GM18498 (cell line): ENCODE results near the gene PSRC1.
"Not testable (repeated sequence)": the region's sequence is repeated elsewhere in the genome, so short reads cannot be mapped to it uniquely, and the experiment has no call there.

Source experiments
- ATAC-seq: cut with Tn5 transposase; IDR thresholded peaks from one replicate; pipeline ENCODE4 v1.9.1; 2021; ENCODE audit warnings: mild to moderate bottlenecking, moderate library complexity; ENCODE audit not compliant: unreplicated experiment

Gene PSRC1

DNA sequence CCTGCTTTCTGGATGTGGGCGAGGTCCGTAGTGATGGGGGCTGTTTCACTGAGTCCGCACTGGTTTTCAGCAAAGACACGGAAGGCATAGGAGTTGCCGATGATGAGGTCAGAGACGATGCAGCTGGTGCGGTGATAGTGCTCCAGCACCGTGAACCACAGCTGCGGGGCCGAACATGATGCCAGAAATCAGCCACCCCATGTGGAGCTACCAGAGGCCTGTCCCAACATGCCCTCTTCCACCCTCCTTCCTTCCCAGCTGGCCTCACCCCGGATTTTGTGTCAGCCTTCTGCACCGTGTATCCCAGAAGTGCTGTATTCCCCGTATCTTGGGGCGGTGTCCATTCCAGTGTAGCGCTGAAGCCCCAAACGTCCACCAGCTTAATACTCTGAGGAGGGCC, 13.8 kb upstream of the PSRC1 start:
- ATAC-seq, result no peak

DNA sequence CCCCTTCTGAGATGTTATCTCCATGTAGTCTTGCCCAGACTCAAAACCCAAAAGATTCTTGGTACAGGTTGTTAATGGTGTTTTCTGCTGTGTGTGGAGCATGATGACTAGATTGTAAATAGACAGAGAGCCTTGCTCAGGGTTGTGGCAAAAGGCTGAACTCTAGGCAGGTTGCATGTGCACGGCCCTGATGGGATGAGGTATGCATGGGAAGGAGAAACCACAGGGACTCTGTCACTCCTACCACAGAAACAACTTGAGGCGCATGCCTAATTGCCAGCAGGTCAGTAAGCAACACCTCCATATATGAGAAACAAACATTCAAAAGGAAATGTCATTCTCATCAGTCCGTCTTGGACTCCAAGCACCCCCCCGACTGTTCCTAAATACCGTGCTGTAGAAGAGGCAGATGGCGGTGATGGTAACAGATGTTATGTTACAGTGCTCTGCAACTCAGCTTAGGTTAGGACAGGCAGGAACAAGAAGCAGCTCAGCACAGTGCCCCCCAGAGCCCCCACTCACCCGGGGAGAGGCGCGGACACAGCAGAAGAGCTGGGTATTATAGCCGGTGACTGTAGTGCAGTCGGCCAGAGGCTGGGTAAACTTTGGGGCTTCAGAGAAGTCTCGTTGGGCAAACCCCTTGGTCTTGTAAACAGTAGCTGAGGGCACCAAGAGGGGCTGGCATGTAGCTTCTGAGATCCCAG, 12.9 kb upstream of the PSRC1 start:
- no peak for ATAC-seq

DNA sequence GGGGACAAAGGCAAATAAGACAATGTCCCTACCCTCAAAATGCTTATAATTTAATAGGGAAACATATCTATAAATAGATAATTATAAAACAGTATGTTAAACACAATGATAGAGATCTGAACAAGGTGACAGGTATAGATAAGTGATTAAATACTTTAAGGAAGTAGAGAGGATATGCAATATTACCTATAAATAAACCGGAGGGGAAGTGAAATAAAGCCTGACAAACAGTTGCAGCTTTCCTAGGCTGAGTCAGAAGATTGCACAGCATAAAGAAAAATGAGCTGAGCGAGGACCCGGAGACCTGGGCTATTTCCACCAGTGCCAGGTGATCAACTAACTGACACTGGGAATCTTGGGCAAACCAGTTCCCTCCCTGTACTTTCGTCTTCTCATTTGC, 11.5 kb upstream of the PSRC1 start:
- no peak for ATAC-seq

DNA sequence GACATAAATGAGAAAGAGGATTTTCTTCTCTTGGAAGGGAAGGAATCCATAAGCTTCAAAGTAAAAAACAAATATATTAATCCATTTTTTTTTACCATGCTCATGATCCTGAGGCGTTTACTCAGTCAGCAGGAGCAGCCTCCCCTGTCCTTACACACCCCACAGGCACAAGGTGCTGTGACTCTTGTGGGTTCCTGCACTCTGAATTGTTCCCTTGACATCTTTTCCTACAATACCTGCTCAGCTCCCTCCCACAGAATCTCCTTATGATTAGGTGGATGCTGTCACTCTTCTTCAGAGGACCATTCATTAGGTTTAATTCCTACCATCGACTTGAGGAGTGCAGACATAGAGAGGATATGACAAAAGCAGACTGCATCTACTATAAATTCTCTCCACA, 10.1 kb upstream of the PSRC1 start:
- ATAC-seq, result no peak

DNA sequence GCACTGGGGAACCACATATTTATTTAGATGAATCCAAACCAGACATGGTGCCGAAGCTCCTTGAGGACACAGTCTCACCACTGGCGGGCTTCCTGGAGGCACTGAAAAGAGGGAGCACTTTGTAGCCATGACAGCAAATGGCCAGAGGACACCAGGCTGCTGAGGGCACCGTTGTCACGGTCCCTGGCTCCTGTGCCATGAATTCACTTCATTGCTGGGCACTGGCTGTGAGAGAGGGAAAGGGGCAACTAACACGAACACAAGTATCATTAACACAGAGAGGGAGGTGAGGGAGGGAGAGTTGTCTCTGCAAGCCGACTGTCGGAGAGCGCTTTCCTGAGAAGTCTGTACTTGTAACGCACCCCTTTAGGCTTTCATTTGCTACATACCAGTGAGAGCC, 9.4 kb upstream of the PSRC1 start:
- no peak for ATAC-seq

DNA sequence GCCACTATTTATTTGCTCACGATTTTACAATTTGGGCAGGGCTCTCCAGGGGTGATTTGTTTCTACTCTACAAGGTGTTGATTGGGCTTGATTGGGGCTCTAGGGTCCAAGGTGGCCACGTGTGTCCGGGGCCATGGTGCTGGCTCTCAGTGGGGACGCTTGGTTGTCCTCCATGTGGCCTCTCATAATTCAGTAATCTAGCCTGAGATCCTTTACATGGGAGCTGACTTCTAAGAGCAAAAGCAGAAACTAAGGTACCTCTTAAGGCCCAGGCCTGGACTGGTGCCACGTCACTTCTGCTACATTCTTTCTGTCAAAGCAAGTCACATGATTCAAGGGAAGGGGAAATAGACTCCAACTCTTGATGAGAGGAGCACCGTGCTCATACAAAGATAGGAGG, 8.1 kb upstream of the PSRC1 start:
- ATAC-seq, result no peak

DNA sequence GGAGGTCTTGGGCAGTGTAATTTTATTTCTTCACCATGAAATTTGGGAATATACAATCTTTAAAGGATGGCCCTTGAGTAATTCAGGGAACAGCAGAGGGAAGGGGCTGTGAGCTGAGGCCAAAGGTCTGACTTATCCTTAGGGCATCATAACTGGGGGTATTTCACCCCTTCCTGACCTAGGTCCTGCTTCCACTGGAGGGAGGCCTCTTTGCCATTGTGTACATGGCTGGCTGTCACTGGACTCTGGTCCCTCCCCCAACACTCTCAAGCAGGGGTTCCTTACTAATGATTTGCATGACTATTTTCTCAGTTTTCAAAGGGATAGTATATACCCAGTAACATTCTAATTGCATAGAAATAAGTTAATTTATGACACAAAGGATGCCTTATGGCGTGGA, 7.2 kb upstream of the PSRC1 start:
- ATAC-seq, result no peak

DNA sequence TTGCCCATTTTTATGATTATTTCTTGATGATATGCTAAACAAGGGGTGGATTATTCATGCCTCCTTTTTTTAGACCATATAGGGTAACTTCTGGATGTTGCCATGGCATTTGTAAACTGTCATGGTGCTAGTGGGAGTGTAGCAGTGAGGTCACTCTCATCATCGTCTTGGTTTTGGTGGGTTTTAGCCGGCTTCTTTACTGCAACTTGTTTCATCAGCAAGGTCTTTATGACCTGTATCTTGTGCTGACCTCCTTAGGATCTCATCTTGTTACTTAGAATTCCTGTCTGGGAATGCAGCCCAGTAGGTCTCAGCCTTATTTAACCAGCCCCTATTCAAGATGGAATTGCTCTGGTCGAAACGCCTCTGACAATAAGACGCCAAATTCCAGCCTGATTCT, 3.8 kb upstream of the PSRC1 start:
- not testable (repeated sequence) for ATAC-seq

DNA sequence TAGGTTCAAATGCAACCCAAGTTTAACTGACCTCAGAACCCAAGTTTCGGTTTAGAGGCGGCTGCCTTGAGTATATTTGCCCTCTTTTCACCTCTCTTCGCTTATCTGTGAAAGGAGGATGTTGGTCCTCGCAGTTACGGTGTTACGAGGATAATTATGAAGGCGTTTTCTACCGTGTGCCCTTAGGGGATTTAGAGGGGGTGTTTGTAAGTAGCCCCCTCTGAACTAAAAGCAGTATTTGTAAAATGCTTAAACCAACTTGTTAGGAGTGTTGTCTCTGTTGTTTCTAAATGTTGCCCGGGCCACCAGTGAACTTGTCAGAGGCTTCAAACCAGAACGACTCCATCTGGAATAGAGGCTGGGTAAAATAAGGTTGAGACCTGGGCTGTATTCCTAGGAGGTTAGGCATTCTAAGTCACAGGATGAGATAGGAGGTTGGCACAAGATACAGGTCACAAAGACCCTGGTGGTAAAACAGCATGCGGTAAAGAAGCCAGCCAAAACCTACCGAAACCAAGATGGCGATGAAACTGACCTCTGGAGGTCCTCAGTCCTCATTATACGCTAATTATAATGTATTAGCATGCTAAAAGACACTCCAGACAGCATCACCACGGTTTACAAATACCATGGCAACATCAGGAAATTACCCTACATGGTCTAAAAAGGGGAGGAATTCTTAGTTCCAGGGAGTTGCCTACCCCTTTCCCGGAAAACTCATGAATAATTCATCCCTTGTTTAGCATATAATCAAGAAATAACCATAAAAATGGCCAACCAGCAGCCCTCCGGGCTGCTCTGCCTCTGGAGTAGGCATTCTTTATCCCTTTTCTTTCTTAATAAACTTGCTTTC, 1.0 kb upstream of the PSRC1 start:
- no peak for ATAC-seq

DNA sequence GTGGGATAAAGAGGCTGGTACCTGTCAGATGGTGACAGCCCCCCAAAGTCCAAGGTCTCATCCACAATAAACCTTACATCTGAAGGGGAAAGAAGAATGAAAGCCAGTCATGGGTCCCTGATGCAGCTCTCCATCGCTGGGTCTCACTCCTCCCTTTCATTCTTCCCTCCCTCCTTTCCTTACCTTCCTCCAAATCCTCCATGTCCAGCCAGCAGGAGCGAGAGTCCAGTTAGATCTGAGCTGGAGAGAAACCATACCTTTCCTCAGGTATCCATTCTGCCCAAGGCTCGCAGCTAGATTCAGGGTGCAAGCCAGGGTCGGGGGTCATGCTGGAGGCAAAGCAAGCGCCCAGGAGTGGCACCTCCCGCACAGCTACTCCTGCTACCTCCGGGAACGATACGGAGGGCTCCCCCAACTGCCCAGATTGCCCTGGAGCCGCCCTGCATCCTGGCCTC, 421 bp downstream of the PSRC1 start:
- no peak for ATAC-seq

DNA sequence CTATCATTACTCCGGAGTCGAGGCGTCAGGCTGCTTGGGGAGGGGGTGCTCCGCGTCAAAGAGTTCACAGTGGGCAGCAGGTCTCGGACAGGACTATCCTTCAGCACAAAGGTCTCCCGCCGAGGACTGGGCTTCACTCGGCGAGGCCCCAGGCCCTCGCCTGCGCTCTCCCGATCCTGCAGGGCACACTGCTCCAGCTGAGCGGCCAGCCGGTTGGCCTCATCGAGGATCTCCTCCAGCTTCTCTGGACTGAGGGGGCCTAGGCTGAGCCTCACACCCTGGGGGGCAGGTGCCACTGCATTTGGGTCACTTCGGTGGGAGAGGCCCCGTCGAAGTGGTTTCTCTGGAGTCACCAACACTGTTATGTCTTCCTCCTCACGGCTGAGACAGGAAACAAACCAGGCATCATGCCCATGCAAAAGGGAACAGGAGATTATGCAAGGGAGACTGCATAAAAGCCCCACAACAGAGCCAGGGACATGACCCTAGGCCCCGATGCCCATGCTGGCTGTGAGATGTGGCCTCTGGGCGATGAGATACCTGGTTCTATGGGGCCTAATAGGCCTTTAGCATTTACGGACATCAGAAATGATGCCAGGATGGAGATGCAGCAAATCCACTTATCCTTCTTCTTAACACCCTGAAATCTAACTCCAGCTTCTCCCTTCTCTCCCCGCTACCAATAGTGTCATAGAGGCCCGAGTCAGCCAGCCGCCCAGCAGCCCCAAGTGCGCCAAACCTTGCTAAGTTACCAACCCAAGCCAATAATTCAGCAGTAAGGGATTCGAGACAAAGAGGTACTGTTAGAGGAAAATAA, 1.1 kb downstream of the PSRC1 start:
- ATAC-seq, result no peak

DNA sequence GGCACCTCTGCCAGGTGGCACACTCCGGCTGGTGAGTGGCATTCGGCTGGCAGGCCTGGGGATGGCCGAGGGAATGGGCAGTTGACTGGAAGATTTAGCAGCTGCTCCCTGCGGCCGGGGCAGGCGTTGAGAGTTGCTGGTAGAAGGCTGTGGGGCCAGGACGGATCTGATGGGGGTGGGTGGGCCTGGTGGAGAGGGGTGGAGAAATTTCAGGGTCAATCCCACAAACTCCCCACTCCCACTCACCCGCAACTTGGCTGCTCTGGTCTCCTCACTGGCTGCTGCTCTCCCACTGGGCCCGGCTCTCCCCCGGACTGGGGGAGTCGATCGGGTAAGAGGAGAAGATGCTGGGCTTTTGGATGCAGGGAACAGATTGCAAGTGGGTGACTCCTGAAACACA, 2.1 kb downstream of the PSRC1 start:
- no peak for ATAC-seq

DNA sequence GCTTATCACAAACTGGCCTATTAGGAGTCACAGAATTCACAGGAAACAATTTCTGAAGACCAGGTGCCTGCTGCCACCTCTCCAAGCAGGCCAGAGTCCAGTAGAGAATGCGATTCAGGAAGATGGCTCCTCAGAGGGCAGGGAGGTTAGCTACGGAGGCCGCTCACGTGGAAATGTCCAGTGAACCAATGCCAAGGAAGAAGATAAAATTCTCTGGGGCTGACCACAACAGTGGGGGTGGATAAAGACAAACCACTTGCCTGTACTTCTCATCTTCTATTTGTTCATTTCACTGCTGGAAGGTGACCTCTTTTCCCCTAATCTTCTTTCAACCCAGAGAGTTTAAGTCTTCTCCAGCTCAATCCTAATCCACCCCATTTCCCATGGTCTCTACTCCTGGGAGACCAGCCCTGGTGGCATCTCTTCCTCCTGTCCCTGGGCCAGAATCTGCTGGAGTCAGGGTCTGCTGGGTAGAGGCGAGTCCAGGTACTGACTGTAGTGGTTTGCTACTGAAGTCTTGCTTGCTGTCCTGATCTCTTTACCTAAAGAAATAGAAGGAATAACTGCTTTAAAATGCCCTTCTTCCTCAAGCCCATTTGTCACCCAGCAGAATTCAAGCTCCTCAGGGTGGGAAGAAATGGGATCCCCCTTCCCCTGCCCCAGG, 3.2 kb downstream of the PSRC1 start:
- no peak for ATAC-seq

DNA sequence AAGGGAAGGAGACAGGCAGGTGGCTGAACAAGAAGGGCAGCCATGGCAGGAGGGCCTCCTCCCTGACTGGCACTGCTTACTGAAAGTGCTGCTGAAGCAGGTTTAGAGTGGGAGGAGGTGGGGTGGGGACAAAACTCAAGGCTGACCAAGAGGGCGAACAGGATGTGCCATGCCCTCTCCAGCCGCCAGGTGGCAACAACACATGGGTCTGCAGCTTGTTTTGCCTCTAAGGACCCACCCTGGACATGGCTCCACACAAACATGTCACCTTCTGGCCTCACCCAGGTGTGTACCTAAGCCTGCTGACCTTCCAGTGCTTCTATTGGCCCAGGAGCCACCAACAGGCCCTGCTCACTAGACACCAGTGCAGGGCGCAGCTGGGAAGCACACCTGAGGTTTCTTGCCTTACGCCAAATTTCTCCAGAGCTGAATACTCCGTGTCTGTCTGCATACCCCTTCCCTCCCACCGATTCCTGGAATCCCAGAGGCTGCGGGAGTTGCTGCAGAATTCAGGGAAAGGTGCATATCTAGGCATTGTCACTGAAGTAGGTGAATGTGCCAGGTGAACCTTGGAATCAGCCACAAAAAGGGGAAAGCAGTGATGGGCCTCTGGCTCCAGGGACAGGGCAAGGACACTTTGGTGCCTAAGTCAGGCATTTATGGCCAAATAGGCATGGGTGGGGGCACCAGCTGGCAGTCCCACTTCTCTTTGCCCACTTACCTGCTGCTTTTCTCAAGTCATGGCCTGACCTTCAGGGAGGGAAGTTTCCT, 5.3 kb downstream of the PSRC1 start:
- ATAC-seq, result peak; percentile 86

DNA sequence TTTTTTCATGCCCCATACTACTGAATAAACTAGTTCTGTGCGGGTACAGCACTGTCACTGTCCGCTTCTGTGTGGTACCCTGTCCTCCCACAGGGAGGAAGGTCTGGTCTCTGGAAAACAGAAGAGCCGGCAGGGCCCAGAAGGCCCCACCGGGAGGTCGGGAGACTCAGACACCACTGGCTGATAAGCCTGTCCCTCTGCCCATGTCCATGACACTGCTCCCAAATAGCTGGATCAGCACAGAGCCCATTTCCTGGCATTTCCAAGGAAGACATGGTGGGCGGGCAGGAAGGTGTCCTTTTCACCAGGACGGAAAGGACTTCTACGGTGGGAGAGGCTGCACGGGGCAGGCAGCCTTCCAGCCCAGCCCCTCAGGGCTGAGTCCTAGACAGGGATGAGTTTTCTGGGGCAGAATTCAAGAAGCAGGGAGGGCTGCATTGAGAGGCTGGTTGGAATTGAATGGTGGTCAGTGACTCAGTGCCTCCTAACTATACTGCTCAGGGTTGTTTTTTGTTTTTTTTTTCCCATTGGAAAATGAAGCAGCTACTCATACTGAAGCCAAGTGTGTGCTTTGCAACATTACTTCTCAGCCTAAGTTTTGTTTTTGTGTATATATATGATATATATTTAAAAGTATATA, 7.1 kb downstream of the PSRC1 start:
- ATAC-seq, result no peak

DNA sequence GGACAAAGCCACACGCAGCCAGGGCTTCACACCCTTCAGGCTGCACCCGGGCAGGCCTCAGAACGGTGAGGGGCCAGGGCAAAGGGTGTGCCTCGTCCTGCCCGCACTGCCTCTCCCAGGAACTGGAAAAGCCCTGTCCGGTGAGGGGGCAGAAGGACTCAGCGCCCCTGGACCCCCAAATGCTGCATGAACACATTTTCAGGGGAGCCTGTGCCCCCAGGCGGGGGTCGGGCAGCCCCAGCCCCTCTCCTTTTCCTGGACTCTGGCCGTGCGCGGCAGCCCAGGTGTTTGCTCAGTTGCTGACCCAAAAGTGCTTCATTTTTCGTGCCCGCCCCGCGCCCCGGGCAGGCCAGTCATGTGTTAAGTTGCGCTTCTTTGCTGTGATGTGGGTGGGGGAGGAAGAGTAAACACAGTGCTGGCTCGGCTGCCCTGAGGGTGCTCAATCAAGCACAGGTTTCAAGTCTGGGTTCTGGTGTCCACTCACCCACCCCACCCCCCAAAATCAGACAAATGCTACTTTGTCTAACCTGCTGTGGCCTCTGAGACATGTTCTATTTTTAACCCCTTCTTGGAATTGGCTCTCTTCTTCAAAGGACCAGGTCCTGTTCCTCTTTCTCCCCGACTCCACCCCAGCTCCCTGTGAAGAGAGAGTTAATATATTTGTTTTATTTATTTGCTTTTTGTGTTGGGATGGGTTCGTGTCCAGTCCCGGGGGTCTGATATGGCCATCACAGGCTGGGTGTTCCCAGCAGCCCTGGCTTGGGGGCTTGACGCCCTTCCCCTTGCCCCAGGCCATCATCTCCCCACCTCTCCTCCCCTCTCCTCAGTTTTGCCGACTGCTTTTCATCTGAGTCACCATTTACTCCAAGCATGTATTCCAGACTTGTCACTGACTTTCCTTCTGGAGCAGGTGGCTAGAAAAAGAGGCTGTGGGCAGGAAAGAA, 8.1 kb downstream of the PSRC1 start:
- no peak for ATAC-seq

DNA sequence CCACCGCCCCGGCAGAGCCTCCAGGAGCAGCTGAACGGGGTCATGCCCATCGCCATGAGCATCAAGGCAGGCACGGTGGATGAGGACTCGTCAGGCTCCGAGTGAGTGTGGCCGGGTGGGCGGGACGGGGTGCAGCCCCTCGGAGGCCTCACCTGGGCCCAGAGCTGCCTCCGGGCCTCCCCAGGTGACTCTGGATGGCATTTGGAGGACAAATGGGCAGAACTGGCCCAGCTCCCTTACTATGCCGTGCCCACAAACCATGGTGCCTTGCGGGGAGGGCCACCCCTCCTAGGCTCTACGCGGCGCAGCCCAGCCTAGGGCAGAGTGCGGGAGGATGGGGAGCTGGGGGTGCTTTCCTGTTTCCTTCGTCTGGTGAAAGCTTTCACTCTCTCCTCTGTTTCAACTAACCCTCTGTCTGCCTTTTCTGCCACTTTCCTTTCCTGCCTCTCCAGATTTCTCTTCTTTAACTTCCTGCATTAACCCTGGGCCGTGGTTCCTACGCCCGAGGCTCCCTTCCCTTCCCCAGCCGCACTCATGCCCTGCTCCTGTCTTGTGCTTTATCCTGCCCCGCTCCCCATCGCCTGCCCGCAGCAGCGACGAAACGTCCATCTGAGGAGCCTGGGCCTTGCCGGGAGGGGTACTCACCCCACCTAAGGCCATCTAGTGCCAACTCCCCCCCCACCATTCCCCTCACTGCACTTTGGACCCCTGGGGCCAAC, 9.2 kb downstream of the PSRC1 start:
- ATAC-seq, result no peak
